ENCODE results near the gene COL2A1. TPM values are rescaled to one million over a fixed set of nuclear protein-coding genes. Genes with fewer than 3 reads are reported as not detected.

The COL2A1 gene
- total RNA-seq = not detected

- no peak for TF ChIP-seq CTCF (IDR thresholded peaks at IDR 0.05; ENCODE audit: low read depth)
These were observed at the start of gene COL2A1 for GRCh38 chr12:48004053-48004941. COL2A1 (minus strand) TSS chr12:48004476; CDS start chr12:48004321, 155 bp downstream.

DNA sequence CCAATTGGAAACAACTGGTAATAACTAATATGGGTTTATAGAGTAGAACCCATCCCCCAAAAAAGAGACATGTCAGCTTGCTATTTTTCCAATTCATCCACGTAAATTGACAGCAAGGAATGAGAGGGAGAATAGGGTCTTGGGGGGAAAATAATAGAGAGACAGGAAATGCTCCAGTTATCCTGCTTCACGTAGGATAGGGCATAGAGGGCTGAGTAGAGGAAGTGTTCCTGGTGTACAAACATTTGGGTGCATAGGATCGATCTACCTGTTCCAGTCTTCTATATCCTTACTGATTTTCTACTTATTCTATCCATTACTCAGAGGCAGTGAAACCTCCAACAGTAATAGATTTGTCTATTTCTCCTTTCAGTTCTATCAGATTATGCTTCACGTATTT, 49.6 kb upstream of the COL2A1 start:
- TF ChIP-seq CTCF (IDR thresholded peaks at IDR 0.05; ENCODE audit: low read depth) = no peak

GRCh38 chr12:48053122-48053521, 48.8 kb upstream of the COL2A1 start:
- no peak for TF ChIP-seq CTCF (IDR thresholded peaks at IDR 0.05; ENCODE audit: low read depth)

DNA sequence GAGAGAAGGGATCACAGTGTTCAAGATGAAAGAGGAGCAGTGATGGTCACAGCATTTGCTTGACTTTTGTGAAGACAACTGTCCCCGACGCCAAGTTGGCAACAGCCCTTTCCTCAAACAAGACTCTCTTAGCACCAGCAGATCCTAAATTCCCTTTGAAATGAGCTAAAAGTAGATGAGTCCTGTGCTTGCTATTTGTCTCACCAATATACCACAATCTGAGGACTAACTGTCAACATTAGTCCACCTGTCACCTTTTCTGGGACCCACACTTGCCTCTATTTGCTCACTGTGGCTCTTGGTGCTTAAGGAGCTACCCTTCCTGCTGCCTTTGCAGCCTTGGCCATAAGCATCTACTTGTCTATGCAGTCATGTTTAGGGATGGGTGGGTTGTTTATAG, 47.4 kb upstream of the COL2A1 start:
- TF ChIP-seq CTCF (IDR thresholded peaks at IDR 0.05; ENCODE audit: low read depth) = no peak

GRCh38 chr12:48050174-48050573, 45.9 kb upstream of the COL2A1 start:
- TF ChIP-seq CTCF (IDR thresholded peaks at IDR 0.05; ENCODE audit: low read depth) = no peak

DNA sequence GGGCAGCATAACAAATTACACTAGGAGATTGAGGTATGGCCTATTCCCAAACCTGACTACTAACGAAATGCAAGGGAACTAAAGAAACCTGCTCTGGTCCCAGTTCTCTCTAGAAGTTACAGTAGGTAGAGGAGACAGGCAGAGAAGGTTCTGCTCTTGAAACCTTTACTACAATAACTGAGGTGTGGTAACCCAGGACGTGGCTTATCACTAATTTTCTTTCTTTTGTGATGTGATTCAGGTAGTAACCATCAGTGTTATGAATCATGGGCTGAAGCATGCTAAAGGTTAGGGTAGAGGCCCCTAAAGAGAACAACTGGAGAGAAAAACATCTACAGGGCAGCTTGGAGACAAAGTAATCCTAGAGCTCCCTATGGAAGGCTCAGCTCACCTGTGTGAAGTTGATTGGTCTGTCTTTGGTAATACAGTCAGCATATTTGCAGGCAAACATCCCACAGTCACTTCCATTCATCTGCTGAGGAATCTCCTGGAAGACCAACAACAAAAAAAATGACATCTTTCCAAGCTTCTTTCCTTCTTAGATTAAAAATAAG, 41.8 kb upstream of the COL2A1 start:
- TF ChIP-seq CTCF (IDR thresholded peaks at IDR 0.05; ENCODE audit: low read depth) = no peak

GRCh38 chr12:48045061-48045846, 41.0 kb upstream of the COL2A1 start:
- no peak for TF ChIP-seq CTCF (IDR thresholded peaks at IDR 0.05; ENCODE audit: low read depth)

Data from subcutaneous adipose tissue (tissue), 4 donors.